ENCODE measurements around the gene CHPF.

Gene CHPF

GRCh38 chr2:219572237-219573001 is 28.8 kb upstream of the CHPF start, which contains the start of gene INHA:
TSS of gene INHA (plus strand) at chr2:219572310. CDS start at chr2:219572375, 65 bp downstream.
- Histone ChIP-seq H3K27ac (replicated peaks; ENCODE audit: low read length) (peak within 1 kb of the TSS; percentile 56), H3K27me3 (ENCODE audit: control insufficient read depth in 3 of 3, insufficient read depth in 3 of 3, low read depth in 1 of 3, low read length in 3 of 3) (peaks cover 0 to 3% (median 2%) of the 10 kb centered on the region in 3 experiments), H3K4me3 (ENCODE audit: low read length in 2 of 2) (peak within 1 kb of the TSS; percentile 86 to 94), H4K91ac (ENCODE audit: low read depth, low read length, poor library complexity) (no peak within 1 kb of the TSS), H3K14ac (ENCODE audit: low read length) (peak within 1 kb of the TSS; percentile 82), H2AFZ (ENCODE audit: low read length) (peak within 1 kb of the TSS; percentile 98), H3K4me2 (ENCODE audit: insufficient read depth, low read length, poor library complexity, severe bottlenecking) (peak within 1 kb of the TSS; percentile 91), H3K23ac (ENCODE audit: low read depth, low read length, poor library complexity) (peak within 1 kb of the TSS; percentile 77), H3K4me1 (ENCODE audit: control insufficient read depth in 2 of 2, insufficient read depth in 1 of 2, low read depth in 1 of 2, low read length in 2 of 2) (peaks cover 20 to 22% of the 10 kb centered on the region in 2 donors), H3K4ac (ENCODE audit: low read length) (peak within 1 kb of the TSS; percentile 29), H2BK12ac (ENCODE audit: low read length) (peak within 1 kb of the TSS; percentile 82), H2BK15ac (ENCODE audit: low read length) (peak within 1 kb of the TSS; percentile 98), H3K9me3 (replicated peaks in 1 of 2; ENCODE audit: control insufficient read depth in 2 of 2, insufficient read depth in 1 of 2, low read depth in 1 of 2, low read length in 2 of 2) (no peaks in the 10 kb centered on the region), H2AK5ac (ENCODE audit: low read depth, low read length) (peak within 1 kb of the TSS; percentile 87), H3K79me1 (ENCODE audit: low read depth, low read length) (peaks cover 9% of the 10 kb centered on the region), H2BK5ac (ENCODE audit: low read length) (peak within 1 kb of the TSS; percentile 50), H3K36me3 (replicated peaks in 1 of 2; ENCODE audit: control insufficient read depth in 2 of 2, insufficient read depth in 2 of 2, low read length in 2 of 2) (peaks cover 5 to 26% of the 10 kb centered on the region in 2 donors), H4K8ac (ENCODE audit: low read depth, low read length) (peak within 1 kb of the TSS; percentile 6), H3K9ac (ENCODE audit: low read depth, low read length, poor library complexity) (peak within 1 kb of the TSS; percentile 78), H2BK120ac (ENCODE audit: low read depth, low read length) (no peak within 1 kb of the TSS), H3K18ac (ENCODE audit: low read length) (peak within 1 kb of the TSS; percentile 91)
- WGBS, 2 donors (ENCODE audit: extremely low coverage in 2 of 2, insufficient read length in 2 of 2, insufficient replicate concordance in 1 of 2) = no CpG with 5 or more reads among the region's 13 CpGs
- no peak for DNase-seq (ENCODE audit: low spot score)

- Histone ChIP-seq H2BK120ac (ENCODE audit: low read depth, low read length) (no peak within 1 kb of the TSS), H3K23ac (ENCODE audit: low read depth, low read length, poor library complexity) (peak within 1 kb of the TSS; percentile 93), H3K9ac (ENCODE audit: low read depth, low read length, poor library complexity) (peak within 1 kb of the TSS; percentile 99), H2AFZ (ENCODE audit: low read length) (peak within 1 kb of the TSS; percentile 98), H3K27me3 (ENCODE audit: control insufficient read depth in 3 of 3, insufficient read depth in 3 of 3, low read depth in 1 of 3, low read length in 3 of 3) (peaks cover 0 to 3% (median 2%) of the 10 kb centered on the region in 3 experiments), H3K18ac (ENCODE audit: low read length) (peak within 1 kb of the TSS; percentile 100), H2BK5ac (ENCODE audit: low read length) (peak within 1 kb of the TSS; percentile 50), H3K79me1 (ENCODE audit: low read depth, low read length) (peaks cover 9% of the 10 kb centered on the region), H3K4me2 (ENCODE audit: insufficient read depth, low read length, poor library complexity, severe bottlenecking) (peak within 1 kb of the TSS; percentile 91), H3K4me1 (ENCODE audit: control insufficient read depth in 2 of 2, insufficient read depth in 1 of 2, low read depth in 1 of 2, low read length in 2 of 2) (peaks cover 12 to 14% of the 10 kb centered on the region in 2 donors), H2BK15ac (ENCODE audit: low read length) (peak within 1 kb of the TSS; percentile 98), H4K91ac (ENCODE audit: low read depth, low read length, poor library complexity) (peak within 1 kb of the TSS; percentile 72), H2AK5ac (ENCODE audit: low read depth, low read length) (peak within 1 kb of the TSS; percentile 87), H3K4me3 (ENCODE audit: low read length in 2 of 2) (peak within 1 kb of the TSS; percentile 86 to 94), H3K27ac (replicated peaks; ENCODE audit: low read length) (peak within 1 kb of the TSS; percentile 56), H2BK12ac (ENCODE audit: low read length) (peak within 1 kb of the TSS; percentile 82), H3K36me3 (replicated peaks in 1 of 2; ENCODE audit: control insufficient read depth in 2 of 2, insufficient read depth in 2 of 2, low read length in 2 of 2) (peaks cover 12 to 34% of the 10 kb centered on the region in 2 donors), H3K14ac (ENCODE audit: low read length) (peak within 1 kb of the TSS; percentile 99), H3K4ac (ENCODE audit: low read length) (peak within 1 kb of the TSS; percentile 94), H3K9me3 (replicated peaks in 1 of 2; ENCODE audit: control insufficient read depth in 2 of 2, insufficient read depth in 1 of 2, low read depth in 1 of 2, low read length in 2 of 2) (no peaks in the 10 kb centered on the region), H4K8ac (ENCODE audit: low read depth, low read length) (peak within 1 kb of the TSS; percentile 82)
- no CpG with 5 or more reads among the region's 42 CpGs for WGBS, 2 donors (ENCODE audit: extremely low coverage in 2 of 2, insufficient read length in 2 of 2, insufficient replicate concordance in 1 of 2)
- peak; percentile 73 for DNase-seq (ENCODE audit: low spot score)
Observed at GRCh38 chr2:219571311-219572236, 28.0 kb upstream of the CHPF start, which contains the start of gene OBSL1. TSS of gene OBSL1 (minus strand) at chr2:219571539. CDS start at chr2:219571232, 307 bp downstream.

GRCh38 chr2:219570924-219571310 is 27.3 kb upstream of the CHPF start:
- Histone ChIP-seq H4K8ac (ENCODE audit: low read depth, low read length) (no peak overlapping the region), H3K4me2 (ENCODE audit: insufficient read depth, low read length, poor library complexity, severe bottlenecking) (peak overlapping the region; percentile 91), H3K23ac (ENCODE audit: low read depth, low read length, poor library complexity) (peak overlapping the region; percentile 93), H3K27ac (replicated peaks; ENCODE audit: low read length) (peak overlapping the region; percentile 56), H2AFZ (ENCODE audit: low read length) (peak overlapping the region; percentile 98), H3K9me3 (replicated peaks in 1 of 2; ENCODE audit: control insufficient read depth in 2 of 2, insufficient read depth in 1 of 2, low read depth in 1 of 2, low read length in 2 of 2) (no peaks in the 10 kb centered on the region), H2AK5ac (ENCODE audit: low read depth, low read length) (peak overlapping the region; percentile 83), H3K27me3 (ENCODE audit: control insufficient read depth in 3 of 3, insufficient read depth in 3 of 3, low read depth in 1 of 3, low read length in 3 of 3) (peaks cover 0 to 3% (median 2%) of the 10 kb centered on the region in 3 experiments), H3K79me1 (ENCODE audit: low read depth, low read length) (peaks cover 9% of the 10 kb centered on the region), H3K4me1 (ENCODE audit: control insufficient read depth in 2 of 2, insufficient read depth in 1 of 2, low read depth in 1 of 2, low read length in 2 of 2) (peaks cover 9 to 11% of the 10 kb centered on the region in 2 donors), H3K9ac (ENCODE audit: low read depth, low read length, poor library complexity) (peak overlapping the region; percentile 99), H3K4ac (ENCODE audit: low read length) (peak overlapping the region; percentile 94), H2BK15ac (ENCODE audit: low read length) (peak overlapping the region; percentile 77), H2BK120ac (ENCODE audit: low read depth, low read length) (no peak overlapping the region), H3K18ac (ENCODE audit: low read length) (peak overlapping the region; percentile 100), H3K4me3 (ENCODE audit: low read length in 2 of 2) (peak overlapping the region; percentile 86 to 94), H4K91ac (ENCODE audit: low read depth, low read length, poor library complexity) (peak overlapping the region; percentile 72), H2BK5ac (ENCODE audit: low read length) (peak overlapping the region; percentile 50), H2BK12ac (ENCODE audit: low read length) (peak overlapping the region; percentile 58), H3K36me3 (replicated peaks in 1 of 2; ENCODE audit: control insufficient read depth in 2 of 2, insufficient read depth in 2 of 2, low read length in 2 of 2) (peaks cover 16 to 41% of the 10 kb centered on the region in 2 donors), H3K14ac (ENCODE audit: low read length) (peak overlapping the region; percentile 99)
- no CpG with 5 or more reads among the region's 55 CpGs for WGBS, 2 donors (ENCODE audit: extremely low coverage in 2 of 2, insufficient read length in 2 of 2, insufficient replicate concordance in 1 of 2)
- DNase-seq (ENCODE audit: low spot score) = no peak
